ENCODE data around the gene FSTL4.
"Not testable (repeated sequence)": the region's sequence is repeated elsewhere in the genome, so short reads cannot be mapped to it uniquely, and the experiment has no call there.

FSTL4 gene

GRCh38 chr5:133552925-133553525 is 59.3 kb downstream of the FSTL4 start:
- DNase-seq (ENCODE audit: low spot score), result peak; percentile 76

- DNase-seq (ENCODE audit: low spot score), result no peak
Observed at GRCh38 chr5:133546500-133546899, 65.8 kb downstream of the FSTL4 start.

- no peak for DNase-seq (ENCODE audit: low spot score)
Observed at GRCh38 chr5:133544346-133544745, 68.0 kb downstream of the FSTL4 start.

- no peak for DNase-seq (ENCODE audit: low spot score)
Observed at GRCh38 chr5:133539818-133540217, 72.5 kb downstream of the FSTL4 start.

GRCh38 chr5:133538718-133539117 is 73.6 kb downstream of the FSTL4 start:
- no peak for DNase-seq (ENCODE audit: low spot score)

- DNase-seq (ENCODE audit: low spot score), result not testable (repeated sequence)
Observed at GRCh38 chr5:133535241-133535929, 77.0 kb downstream of the FSTL4 start.

GRCh38 chr5:133534566-133534965 is 77.8 kb downstream of the FSTL4 start:
- DNase-seq (ENCODE audit: low spot score), result no peak

GRCh38 chr5:133533541-133533940 is 78.8 kb downstream of the FSTL4 start:
- DNase-seq (ENCODE audit: low spot score), result no peak

- no peak for DNase-seq (ENCODE audit: low spot score)
Observed at GRCh38 chr5:133531594-133531993, 80.7 kb downstream of the FSTL4 start.

GRCh38 chr5:133531178-133531577 is 81.2 kb downstream of the FSTL4 start:
- DNase-seq (ENCODE audit: low spot score), result no peak

GRCh38 chr5:133530270-133530669 is 82.1 kb downstream of the FSTL4 start:
- no peak for DNase-seq (ENCODE audit: low spot score)

GRCh38 chr5:133528841-133529240 is 83.5 kb downstream of the FSTL4 start:
- no peak for DNase-seq (ENCODE audit: low spot score)

GRCh38 chr5:133527311-133527710 is 85.0 kb downstream of the FSTL4 start:
- DNase-seq (ENCODE audit: low spot score), result no peak

- DNase-seq (ENCODE audit: low spot score), result no peak
Observed at GRCh38 chr5:133526368-133526767, 86.0 kb downstream of the FSTL4 start.

GRCh38 chr5:133525126-133525525 is 87.2 kb downstream of the FSTL4 start:
- no peak for DNase-seq (ENCODE audit: low spot score)

GRCh38 chr5:133524666-133525065 is 87.7 kb downstream of the FSTL4 start:
- DNase-seq (ENCODE audit: low spot score), result no peak

- DNase-seq (ENCODE audit: low spot score), result no peak
Observed at GRCh38 chr5:133523961-133524586, 88.3 kb downstream of the FSTL4 start.

GRCh38 chr5:133523013-133523658 is 89.2 kb downstream of the FSTL4 start:
- no peak for DNase-seq (ENCODE audit: low spot score)

GRCh38 chr5:133521801-133522200 is 90.5 kb downstream of the FSTL4 start:
- no peak for DNase-seq (ENCODE audit: low spot score)

- DNase-seq (ENCODE audit: low spot score), result no peak
Observed at GRCh38 chr5:133520991-133521706, 91.2 kb downstream of the FSTL4 start.

GRCh38 chr5:133520062-133520461 is 92.3 kb downstream of the FSTL4 start:
- DNase-seq (ENCODE audit: low spot score), result no peak

- no peak for DNase-seq (ENCODE audit: low spot score)
Observed at GRCh38 chr5:133519191-133519590, 93.2 kb downstream of the FSTL4 start.
